OCI-LY1 (cell line): Measurements from ENCODE around the gene SH3RF1.

Experiments used
- H2AFZ ChIP-seq: fragments of 200-600 bp; sonication (generic), shearing (Covaris generic); 2 replicates; pipeline ENCODE4 v1.6.0; 2014; ENCODE audit warnings: antibody characterized with exemption, mild to moderate bottlenecking, low read length
- H3F3A ChIP-seq: fragments of 200-600 bp; sonication (generic), shearing (Covaris generic); 2 replicates; pipeline ENCODE4 v1.6.0; 2014; ENCODE audit warnings: mild to moderate bottlenecking, antibody characterized with exemption, low read length, moderate library complexity; ENCODE audit not compliant: insufficient read depth
- H3K27ac ChIP-seq: fragments of 200-600 bp; sonication (generic); 2 replicates; pipeline ENCODE4 v1.5.1; 2014; ENCODE audit warnings: low read length, mixed run types, mild to moderate bottlenecking, low read depth; ENCODE audit not compliant: poor library complexity, severe bottlenecking
- H3K27me3 ChIP-seq: fragments of 200-600 bp; sonication (generic); 2 replicates; pipeline ENCODE4 v1.6.0; 2014; ENCODE audit warnings: antibody characterized with exemption, mild to moderate bottlenecking, low read length, moderate library complexity; ENCODE audit not compliant: insufficient read depth
- H3K36me3 ChIP-seq: fragments of 200-600 bp; sonication (generic); 2 replicates; pipeline ENCODE4 v1.6.1; 2014; ENCODE audit warnings: mild to moderate bottlenecking, antibody characterized with exemption, low read length, moderate library complexity, mixed read lengths; ENCODE audit not compliant: insufficient read depth
- H3K4me1 ChIP-seq: fragments of 200-600 bp; sonication (generic); 2 replicates; pipeline ENCODE4 v1.5.1; 2014; ENCODE audit warnings: mild to moderate bottlenecking, low read length, moderate library complexity; ENCODE audit not compliant: insufficient read depth, severe bottlenecking
- H3K4me2 ChIP-seq: fragments of 200-600 bp; sonication (generic), shearing (Covaris generic); 2 replicates; pipeline ENCODE4 v1.6.1; 2014; ENCODE audit warnings: low read length
- H3K4me3 ChIP-seq: fragments of 200-600 bp; sonication (generic); 2 replicates; pipeline ENCODE4 v1.5.1; 2014; ENCODE audit warnings: low read length, low read depth, mild to moderate bottlenecking, mixed read lengths; ENCODE audit not compliant: poor library complexity, severe bottlenecking
- H3K79me2 ChIP-seq: fragments of 200-600 bp; shearing (Covaris generic); 2 replicates; pipeline ENCODE4 v1.6.1; 2016; ENCODE audit warnings: mixed run types, low read length, mixed read lengths; ENCODE audit not compliant: insufficient read depth
- H3K9ac ChIP-seq: fragments of 200-600 bp; sonication (generic), shearing (Covaris generic); 2 replicates; pipeline ENCODE4 v1.6.1; 2014; ENCODE audit warnings: mild to moderate bottlenecking, low read length, mixed read lengths
- H3K9me2 ChIP-seq: fragments of 200-600 bp; sonication (generic), shearing (Covaris generic); 2 replicates; pipeline ENCODE4 v1.6.1; 2014; ENCODE audit warnings: low read depth, mild to moderate bottlenecking, low read length, mixed read lengths
- H3K9me3 ChIP-seq: fragments of 200-600 bp; shearing (Covaris generic); 2 replicates; pipeline ENCODE4 v1.6.1; 2014; ENCODE audit warnings: low read length, mixed read lengths
- H4K20me1 ChIP-seq: fragments of 200-600 bp; sonication (generic), shearing (Covaris generic); 2 replicates; pipeline ENCODE4 v1.6.0; 2016; ENCODE audit warnings: mild to moderate bottlenecking, low read length; ENCODE audit not compliant: insufficient read depth
- EZH2 ChIP-seq: fragments of 200-600 bp; sonication (generic), shearing (Covaris generic); IDR thresholded peaks from 2 replicates; pipeline ENCODE4 v1.8.0; 2017; ENCODE audit warnings: borderline replicate concordance, mixed run types, mild to moderate bottlenecking, antibody characterized with exemption, low read length, moderate library complexity, mixed read lengths
- TF ChIP-seq, protein P1 (sequence below): fragments of 200-600 bp; sonication (generic), shearing (Covaris generic); IDR thresholded peaks from 2 replicates; pipeline ENCODE4 v1.5.1; 2017; ENCODE audit warnings: mild to moderate bottlenecking, antibody characterized with exemption, low read length, moderate library complexity, mixed read lengths

The SH3RF1 gene

DNA sequence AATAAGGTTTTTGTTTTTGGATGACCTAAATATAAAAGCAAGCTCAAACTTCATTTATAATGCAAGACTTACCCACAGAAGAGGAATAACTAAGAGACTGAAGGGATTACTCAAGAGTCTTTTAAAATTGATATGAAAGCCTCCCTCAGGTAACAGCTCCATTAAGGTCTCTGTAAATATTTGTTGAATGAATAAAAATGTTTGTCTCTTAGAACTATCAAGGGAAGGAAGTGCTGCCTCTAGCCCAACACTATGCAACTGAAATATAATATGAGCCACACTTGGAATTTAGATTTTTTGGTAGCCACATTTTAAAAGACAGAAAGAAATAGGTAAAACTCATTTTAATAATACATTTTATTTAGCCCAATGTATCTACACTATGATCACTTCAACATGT lies 127.8 kb downstream of the SH3RF1 start:
- no peak overlapping the region for H2AFZ ChIP-seq
- no peak overlapping the region for H3K27ac ChIP-seq
- no peak overlapping the region for H3K4me2 ChIP-seq
- no peaks in the 10 kb centered on the region for H3K79me2 ChIP-seq
- no peaks in the 10 kb centered on the region for H3K36me3 ChIP-seq
- H3K4me1 ChIP-seq = no peaks in the 10 kb centered on the region
- H3K27me3 ChIP-seq = no peaks in the 10 kb centered on the region
- H3K9ac ChIP-seq = no peak overlapping the region
- H4K20me1 ChIP-seq = no peaks in the 10 kb centered on the region
- no peaks in the 10 kb centered on the region for H3K9me3 ChIP-seq
- H3F3A ChIP-seq = no peaks in the 10 kb centered on the region
- H3K4me3 ChIP-seq = no peak overlapping the region
- H3K9me2 ChIP-seq = no peaks in the 10 kb centered on the region
- TF ChIP-seq EZH2 = no peak
- TF ChIP-seq, protein P1, sequence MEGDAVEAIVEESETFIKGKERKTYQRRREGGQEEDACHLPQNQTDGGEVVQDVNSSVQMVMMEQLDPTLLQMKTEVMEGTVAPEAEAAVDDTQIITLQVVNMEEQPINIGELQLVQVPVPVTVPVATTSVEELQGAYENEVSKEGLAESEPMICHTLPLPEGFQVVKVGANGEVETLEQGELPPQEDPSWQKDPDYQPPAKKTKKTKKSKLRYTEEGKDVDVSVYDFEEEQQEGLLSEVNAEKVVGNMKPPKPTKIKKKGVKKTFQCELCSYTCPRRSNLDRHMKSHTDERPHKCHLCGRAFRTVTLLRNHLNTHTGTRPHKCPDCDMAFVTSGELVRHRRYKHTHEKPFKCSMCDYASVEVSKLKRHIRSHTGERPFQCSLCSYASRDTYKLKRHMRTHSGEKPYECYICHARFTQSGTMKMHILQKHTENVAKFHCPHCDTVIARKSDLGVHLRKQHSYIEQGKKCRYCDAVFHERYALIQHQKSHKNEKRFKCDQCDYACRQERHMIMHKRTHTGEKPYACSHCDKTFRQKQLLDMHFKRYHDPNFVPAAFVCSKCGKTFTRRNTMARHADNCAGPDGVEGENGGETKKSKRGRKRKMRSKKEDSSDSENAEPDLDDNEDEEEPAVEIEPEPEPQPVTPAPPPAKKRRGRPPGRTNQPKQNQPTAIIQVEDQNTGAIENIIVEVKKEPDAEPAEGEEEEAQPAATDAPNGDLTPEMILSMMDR = no peak

DNA sequence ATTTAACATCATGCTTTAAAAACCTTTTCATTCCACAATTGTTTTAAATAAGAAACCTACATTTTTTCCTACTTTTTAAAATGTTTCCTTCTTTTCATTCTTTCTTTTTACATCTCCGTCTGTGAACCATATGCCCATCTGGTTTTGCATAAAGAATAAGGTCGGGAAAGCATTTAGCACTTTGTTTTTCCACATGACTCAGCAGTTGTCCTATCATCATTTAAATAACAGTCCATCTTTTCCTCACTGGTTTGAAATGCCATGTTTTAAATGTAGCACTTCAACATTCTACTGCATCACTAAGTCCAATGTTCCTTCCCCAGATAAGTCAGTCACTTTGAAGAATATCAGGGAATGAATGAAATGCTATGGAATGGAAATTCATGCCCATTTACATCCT lies 128.4 kb downstream of the SH3RF1 start:
- Histone ChIP-seq H3K36me3 (no peaks in the 10 kb centered on the region), H3K27me3 (no peaks in the 10 kb centered on the region), H3K9ac (no peak overlapping the region), H3K27ac (no peak overlapping the region), H3K9me2 (no peaks in the 10 kb centered on the region), H3K9me3 (no peaks in the 10 kb centered on the region), H3K4me3 (no peak overlapping the region), H3K4me2 (no peak overlapping the region), H2AFZ (no peak overlapping the region), H3K79me2 (no peaks in the 10 kb centered on the region), H3F3A (no peaks in the 10 kb centered on the region), H4K20me1 (no peaks in the 10 kb centered on the region), H3K4me1 (no peaks in the 10 kb centered on the region)
- no peak for TF ChIP-seq EZH2

- Histone ChIP-seq H3K9ac (no peak overlapping the region), H3K36me3 (no peaks in the 10 kb centered on the region), H3K9me3 (no peaks in the 10 kb centered on the region), H3K4me2 (no peak overlapping the region), H3K4me1 (no peaks in the 10 kb centered on the region), H3K27me3 (no peaks in the 10 kb centered on the region), H3K4me3 (no peak overlapping the region), H3K79me2 (no peaks in the 10 kb centered on the region), H3F3A (no peaks in the 10 kb centered on the region), H2AFZ (no peak overlapping the region), H3K9me2 (no peaks in the 10 kb centered on the region), H4K20me1 (no peaks in the 10 kb centered on the region), H3K27ac (no peak overlapping the region)
- no peak for TF ChIP-seq EZH2
- TF ChIP-seq, protein P1 = no peak
Observed at GRCh38 chr4:169139021-169139420, 131.7 kb downstream of the SH3RF1 start.

DNA sequence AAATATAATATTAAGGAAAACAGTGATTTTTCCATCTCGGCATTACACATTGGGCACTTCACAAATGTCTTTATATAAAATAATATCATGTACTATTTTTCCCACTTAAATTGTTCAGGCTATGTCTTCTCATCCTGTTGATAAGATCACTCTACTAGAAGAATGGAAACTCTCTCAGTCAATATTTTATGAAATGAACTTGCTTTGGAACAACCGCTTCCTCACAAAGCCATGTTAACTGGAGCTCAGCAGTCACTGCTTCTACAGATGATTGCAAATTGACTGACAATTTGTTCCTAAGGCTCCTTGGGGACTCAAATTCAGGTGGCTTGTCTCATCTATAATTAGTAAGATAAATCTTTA lies 133.2 kb downstream of the SH3RF1 start:
- no peak overlapping the region for H3K27ac ChIP-seq
- no peak for TF ChIP-seq EZH2
- TF ChIP-seq, protein P1 = no peak

More for the DNA sequence above, 133.2 kb downstream of the SH3RF1 start:
- Histone ChIP-seq H4K20me1 (no peaks in the 10 kb centered on the region), H3K79me2 (no peaks in the 10 kb centered on the region), H3K4me2 (no peak overlapping the region), H3K4me3 (no peak overlapping the region), H3K36me3 (no peaks in the 10 kb centered on the region), H3K27me3 (no peaks in the 10 kb centered on the region), H3K9me3 (no peaks in the 10 kb centered on the region), H2AFZ (no peak overlapping the region), H3K9me2 (no peaks in the 10 kb centered on the region), H3K4me1 (no peaks in the 10 kb centered on the region), H3F3A (no peaks in the 10 kb centered on the region), H3K9ac (no peak overlapping the region)
